T1000 (cell line): ENCODE data around the gene CEP55.
"Not testable (repeated sequence)": the region's sequence is repeated elsewhere in the genome, so short reads cannot be mapped to it uniquely, and the experiment has no call there.

ENCODE experiments used
- DNase-seq: peaks from one replicate; lab custom pipeline; 2025; ENCODE audit warnings: mixed read lengths; lab: John Stamatoyannopoulos, UW

The CEP55 gene

DNA sequence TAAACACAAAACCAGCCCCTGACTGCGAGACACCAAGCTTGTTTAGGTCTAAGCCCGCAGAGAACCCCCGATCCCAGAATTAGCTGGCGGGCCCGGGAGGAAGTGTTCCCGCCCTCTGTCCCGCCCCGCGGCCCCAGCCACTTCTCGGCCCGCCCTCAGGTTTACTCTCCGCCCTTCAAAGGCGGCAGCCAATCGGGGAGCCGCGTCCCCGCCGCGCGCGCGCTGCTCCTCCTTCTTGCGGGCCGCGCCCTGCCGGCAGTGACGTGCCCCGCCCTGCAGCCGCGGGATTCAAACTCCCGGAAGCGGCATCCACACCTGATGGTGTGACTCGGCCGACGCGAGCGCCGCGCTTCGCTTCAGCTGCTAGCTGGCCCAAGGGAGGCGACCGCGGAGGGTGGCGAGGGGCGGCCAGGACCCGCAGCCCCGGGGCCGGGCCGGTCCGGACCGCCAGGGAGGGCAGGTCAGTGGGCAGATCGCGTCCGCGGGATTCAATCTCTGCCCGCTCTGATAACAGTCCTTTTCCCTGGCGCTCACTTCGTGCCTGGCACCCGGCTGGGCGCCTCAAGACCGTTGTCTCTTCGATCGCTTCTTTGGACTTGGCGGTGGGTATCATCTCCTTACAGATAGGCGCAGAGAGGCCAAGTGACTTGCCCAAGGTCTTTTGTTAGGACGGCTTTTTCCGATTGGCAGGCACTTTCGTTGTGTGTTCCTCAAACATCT, at the start of gene CEP55:
CEP55 (plus strand) TSS at position 291 of the 720 bp plus-strand sequence. CDS start 3,440 bp downstream, outside the sequence.
- DNase-seq, result peak; percentile 93

DNA sequence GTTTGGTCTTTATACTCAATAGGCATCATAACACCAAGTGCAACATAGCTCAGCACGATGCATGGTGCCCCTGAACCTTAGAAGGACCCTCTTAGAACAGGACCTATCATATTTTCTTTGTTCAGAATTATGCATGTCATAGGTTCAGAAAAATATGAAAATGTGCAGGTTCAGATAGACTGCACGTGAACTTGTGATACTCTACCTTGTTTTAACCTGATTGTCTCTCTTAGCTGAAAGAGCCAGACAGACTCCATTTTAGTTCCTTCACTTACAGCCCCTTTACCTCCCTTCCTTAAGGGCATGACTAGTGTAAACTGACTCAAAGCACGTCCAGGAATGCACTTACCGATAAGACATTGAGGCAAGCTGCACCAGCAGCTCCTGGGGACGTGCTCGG, 49.4 kb upstream of the CEP55 start:
- DNase-seq, result no peak

DNA sequence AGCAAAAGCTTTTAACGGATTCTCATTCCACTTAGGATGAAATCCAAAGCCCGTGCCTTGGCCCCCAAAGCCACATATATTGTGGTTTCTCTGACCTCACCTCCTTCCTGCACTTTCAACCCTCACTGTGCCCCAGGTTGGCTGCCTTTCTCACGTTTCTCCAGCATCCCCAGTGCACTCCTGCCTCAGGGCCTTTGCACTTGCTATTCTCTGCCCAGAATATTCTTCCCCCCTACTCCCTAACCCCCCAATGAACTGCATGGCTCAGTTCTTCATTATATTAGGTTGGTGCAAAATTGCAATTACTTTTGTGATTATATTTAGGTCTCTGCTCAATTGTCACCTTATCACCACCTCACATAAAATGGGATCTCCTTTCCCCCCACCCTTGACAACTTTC, 48.4 kb upstream of the CEP55 start:
- no peak for DNase-seq

DNA sequence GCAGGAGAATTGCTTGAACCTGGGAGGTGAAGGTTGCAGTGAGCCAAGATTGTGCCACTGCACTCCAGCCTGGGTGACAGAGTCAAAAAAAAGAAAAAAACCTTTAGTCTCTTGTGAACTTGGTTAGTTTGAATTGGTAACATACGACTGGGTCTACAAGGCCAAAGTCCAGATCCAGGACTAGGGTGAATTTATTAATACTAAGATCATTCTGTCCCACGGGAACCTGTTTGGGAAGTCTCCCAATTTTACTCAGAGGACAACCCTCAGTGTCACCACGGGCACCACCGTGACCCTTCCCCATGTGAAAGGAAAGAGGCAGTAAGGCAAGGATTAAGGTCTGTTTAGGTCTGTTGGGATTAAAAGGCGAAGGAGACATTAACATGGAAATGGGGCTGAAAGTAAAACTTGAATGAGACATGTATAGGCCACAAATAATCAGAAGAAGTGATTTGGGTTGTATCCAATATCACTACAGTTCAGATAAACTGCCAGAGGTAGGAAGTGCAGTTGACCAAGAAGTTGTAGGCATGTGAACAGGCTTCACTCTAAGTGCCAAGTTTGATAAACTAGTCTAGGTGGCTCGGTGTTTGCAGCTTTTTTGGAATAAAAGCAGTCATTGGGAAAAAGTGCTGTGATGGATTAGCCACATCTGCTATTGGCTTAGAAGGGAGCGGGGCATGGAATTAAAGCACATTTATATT, 45.0 kb upstream of the CEP55 start:
- DNase-seq, result no peak

DNA sequence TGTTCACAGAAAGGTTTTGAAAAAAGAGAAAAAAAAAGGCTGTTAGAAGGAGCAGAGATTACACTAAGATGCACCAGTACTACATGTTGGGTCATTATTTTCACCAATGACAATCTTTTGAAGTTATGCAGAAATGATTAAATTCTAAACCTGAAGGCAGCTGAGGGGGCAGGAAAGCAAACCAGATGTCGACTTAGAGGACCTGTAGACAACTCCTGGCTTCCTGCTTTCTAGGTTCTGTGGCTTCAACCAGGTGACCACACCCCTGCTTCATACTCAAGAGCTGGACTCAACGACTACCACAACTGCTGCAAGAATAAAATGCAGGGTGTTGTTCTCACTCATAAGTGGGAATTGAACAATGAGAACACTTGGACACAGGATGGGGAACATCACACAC, 44.3 kb upstream of the CEP55 start:
- no peak for DNase-seq

DNA sequence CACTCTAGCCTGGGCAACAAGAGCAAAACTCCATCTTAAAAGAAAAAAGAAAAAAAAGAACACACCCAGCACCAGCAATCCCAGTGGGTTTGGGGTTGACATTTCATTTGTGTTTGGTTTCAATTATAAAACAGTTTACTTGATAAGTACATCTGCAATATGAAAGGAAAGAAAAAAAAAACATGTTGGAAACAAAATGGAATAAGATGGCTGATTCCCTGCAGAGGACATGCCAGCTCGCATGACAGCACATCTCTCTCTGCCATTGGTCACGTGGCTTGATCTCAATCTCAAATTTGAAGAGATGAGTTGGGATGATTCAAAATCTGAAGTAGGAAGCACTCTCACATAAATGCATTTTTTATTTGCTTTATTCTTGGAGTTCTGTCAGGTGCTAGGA, 42.3 kb upstream of the CEP55 start:
- no peak for DNase-seq

DNA sequence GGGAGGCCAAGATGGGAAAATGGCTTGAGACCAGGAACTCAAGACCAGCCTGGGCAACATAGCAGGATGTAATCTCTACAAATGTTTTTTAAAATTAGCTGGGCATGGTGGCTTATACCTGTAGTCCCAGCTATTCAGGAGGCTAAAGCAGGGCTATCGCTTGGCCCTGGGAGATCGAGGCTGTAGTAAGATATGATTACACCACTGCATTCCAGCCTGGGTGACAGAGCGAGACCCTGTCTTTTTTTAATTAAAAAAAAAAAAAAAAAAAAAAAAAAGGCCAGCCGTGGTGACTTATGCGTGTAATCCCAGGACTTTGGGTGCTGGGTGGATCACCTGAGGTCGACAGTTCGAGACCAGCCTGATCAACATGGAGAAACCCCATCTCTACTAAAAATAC, 41.7 kb upstream of the CEP55 start:
- DNase-seq, result no peak

DNA sequence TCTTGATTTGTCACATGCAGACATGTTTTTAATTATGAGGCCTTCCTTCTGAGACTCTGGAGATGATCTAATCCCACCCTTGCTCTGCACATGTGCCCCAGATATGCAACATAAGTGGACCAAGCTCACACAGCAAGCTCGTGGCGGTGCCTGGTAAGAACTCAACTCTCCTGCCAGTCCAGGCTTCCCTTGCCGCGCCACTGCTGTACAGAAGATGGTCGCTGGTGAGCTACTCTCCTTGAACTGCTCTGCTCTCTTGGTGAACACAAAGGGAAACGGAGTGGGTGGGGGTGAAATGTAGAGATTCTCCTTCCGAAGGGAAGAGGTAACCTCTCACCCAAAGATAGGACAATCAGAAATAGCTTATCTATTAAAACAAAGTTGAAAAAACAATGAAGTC, 39.9 kb upstream of the CEP55 start:
- DNase-seq, result no peak

DNA sequence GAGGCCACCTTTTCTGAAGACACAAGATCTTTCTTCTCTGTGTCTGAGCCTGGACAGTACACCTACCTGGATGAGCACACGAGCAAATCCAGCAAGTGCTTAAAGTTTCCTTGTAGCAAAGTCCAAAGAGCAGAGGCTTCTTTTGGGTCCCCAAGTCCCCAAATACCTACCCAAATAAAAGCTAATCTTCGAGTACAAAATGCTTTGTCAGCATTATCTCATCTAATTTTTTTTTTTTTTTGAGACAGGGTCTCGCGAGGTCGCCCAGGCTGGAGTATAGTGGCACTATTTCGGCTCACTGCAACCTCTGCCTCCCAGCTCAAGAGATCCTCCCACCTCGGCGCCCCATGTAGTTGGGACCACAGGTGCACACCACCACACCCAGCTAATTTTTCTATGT, 38.9 kb upstream of the CEP55 start:
- DNase-seq, result no peak

DNA sequence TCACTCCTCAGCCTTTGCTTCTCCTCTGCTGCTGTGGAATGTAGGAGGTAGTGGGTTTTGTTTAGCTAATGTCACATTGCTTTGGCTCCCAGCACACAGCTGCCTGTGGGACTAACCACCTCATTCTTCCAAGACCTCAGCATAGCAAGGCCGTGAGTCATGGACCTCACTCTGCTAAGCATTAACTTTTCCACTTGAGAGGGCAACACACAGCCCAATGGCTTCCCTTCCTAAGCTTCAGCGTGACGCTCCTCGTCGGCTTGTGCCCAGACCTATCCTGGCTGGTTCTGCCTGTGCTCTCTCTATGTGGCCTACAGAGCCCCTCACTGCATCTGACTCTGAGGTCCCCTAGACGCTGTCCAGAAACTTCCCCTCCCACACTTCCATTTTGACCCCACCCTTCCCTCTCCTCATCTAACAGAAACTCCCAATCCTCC, 37.6 kb upstream of the CEP55 start:
- peak; percentile 92 for DNase-seq

DNA sequence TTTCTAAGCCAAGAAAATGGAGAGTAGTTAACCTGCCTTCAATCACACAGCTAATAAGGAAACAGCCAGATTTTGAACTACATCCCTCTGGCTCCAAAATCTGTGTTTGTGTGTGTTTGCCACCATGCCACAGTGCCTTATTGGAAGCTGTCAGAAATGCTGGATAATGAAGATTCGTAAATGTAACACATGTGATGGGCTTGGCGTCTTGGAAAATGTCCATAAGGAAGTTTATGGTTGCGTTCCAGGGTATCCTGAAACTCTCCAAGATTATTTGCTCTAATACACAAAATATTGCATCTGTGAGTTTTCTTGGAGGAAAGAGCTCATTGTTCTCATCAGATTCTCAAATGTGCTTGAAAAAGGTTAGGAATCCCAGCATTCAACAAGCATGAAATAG, 36.9 kb upstream of the CEP55 start:
- DNase-seq, result no peak

DNA sequence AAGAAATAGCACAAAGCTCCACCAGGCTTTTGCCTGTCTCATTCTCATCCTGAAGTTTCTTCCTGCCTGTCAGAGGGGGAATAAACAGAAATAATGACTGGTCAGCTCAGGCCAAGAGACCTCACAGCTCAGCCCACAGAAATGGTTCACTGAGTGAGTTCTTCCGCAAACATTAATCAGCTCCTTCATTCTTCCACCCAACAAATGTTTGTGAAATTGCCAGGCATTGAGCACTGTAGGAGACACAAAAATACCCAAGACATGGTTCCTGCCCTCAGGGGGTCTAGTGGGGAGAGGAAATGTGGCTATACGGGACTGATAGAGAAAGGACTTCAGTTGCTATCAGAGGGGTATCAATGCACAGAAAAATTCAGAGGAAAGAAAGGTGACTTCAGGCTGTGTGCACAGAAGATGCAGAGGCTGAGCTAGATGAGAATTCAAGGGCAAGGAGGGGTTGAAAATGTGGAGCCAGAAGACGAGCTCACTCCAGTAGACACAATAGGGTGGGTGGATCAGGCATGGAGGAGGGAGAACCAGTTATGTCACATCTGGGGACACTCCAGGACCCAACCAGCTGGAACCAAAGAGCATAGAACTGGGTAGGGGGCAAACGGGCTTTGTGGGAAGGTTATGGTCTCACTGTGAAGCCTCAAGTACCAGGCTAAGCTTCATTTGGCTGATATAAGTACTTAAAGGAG, 35.2 kb upstream of the CEP55 start:
- DNase-seq, result no peak

DNA sequence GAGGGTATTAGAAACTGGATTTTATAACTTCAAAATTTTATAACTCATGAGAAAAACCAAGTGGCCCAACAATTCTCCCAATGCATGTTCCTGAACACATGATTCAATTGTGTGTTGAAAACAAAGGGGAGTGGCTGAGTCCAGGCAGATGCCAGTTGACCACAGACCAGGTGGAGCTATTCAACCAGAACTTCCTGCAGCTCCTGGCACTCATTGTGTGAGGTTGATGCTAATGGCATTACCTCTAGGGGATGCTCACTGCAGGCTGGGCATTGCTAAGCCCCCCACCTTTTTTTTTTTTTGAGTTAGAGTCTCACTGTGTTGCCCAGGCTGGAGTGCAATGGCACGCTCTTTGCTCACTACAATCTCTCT, 34.6 kb upstream of the CEP55 start:
- no peak for DNase-seq

DNA sequence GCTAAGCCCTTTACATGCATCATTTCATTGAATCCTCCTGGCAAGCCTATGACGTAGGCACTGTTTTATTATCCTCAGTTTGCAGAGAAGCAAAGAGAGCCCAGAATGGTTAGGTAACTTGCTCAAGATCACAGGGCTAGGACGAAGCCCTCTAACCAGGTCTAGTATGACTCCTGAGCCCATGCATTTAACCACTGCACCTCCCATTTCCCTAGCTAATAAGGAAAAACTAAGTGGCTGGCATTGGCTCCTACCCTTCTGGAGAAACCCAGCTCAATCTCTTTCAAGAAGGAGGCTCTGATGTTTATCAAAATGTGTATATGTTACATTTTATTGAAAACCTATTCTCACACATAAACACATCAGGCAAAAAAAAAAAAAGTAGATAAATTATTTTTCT, 34.0 kb upstream of the CEP55 start:
- no peak for DNase-seq

DNA sequence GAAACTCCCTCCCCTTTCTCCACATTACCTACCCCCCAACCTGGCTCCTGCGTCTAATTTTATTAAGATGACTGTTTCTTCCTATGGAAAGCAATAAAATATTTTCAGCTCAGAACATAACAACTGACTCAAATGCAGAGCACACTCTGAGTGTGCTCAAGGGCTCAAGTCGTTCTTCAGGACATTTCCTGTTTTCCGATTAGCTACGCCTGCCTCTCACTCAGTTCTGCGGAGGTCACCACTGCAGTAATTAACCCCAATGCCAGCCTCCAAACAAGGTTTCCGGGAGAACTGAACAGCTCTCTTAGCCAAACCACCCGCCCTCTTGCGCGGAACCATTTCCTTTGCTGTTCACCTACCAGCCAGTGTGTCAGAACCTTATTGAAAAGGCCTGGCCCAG, 33.5 kb upstream of the CEP55 start:
- DNase-seq, result peak; percentile 34

DNA sequence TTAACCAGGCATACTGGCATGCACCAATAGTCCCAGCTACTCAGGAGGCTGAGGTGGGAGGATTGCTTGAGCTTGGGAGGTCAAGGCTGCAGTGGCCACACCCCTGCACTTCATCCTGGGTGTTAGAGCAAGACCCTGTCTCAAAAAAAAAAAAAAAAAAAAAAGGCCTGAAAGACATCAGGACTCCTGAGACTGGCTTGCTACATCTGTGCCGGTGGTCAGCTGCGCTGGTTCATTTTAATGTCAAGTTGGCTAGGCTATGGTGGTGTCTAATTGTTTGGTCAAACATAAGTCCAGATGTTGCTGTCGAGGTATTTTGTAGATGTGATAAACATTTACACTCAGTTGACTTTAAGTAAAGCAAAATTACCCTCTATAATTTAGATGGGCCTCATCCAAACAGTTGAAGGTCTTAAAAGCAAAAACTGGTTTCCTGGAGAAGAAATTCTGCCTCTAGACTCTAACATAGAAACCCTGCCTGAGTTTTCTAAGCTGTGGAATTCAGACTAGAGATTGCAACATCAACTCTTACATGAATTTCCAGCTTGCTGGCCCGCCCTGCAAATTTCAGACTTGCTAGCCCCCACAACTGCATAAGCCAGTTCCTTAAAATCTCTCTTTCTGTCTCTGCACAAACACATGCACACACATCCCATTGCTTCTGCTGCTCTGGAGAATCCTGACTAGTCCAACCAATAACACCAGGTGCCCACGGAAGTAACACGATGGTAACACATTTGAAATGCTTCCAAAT, 32.5 kb upstream of the CEP55 start:
- DNase-seq, result no peak

DNA sequence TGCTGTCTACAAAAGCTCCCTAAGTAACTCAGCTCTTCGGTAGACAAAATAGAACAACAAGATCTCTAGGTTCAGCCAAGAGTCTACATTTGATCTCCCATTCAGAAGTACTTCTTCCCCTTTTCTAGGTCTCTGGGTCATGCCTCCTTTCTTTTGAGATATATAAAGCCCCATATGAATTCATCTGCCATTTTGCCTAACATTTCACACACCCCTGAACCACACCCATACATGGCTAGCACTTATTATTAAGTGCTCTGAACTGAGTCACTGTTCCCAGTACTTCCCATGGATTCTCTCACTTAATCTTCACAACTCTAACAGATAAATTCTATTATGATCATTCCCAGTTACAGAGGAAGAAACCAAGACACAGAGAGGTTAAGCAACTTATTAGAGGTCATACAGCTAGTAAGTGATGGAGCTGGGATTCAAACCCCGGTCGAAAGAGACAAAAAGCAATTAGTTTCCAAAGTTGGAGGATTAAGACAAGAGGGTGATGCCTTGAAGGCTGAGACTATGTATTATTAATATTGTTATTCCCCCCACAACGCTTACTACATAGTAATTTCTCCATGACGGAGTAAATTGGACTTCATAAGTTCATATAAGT, 31.5 kb upstream of the CEP55 start:
- no peak for DNase-seq

DNA sequence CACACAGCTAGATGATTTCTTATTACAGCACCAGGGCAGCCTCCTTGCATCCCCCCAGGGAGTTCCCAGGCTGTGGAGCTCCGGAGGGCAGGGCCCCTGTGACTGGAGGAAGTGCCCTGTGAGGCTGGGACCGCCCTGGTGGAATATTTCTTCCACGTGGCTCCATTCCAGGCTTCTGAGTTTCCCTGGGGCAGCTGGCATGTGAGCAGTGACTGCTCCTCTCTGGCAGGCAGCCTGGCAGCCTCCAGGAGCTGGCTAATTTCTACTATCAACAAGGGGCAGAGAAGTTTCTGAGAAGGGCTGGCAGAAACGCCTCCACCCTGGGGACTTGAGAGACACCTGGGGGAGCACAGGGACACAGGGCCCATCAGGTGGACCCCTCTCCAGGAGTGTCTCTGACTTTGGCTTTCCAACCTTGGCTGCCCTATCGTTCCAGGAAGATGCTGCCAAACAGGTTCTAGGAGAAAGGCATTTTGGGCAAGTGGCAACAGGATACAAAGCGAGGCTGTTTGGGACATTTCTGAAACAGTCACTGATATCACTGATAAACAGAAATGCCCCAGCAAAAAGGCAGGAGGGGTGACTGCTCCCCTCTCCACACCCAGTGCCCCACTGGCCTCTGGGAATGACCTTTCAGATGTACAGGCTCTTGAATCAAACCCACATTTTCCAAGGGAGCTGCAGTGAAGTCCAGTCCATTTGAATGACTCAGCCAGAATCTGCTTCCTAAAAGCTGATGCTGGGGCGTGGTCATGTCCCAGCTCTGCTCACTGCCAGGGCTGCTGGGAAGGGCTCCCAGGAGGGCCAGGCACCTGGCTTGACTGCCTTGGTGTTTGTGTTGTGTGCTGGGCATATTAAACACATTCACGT, 30.4 kb upstream of the CEP55 start:
- peak; percentile 97 for DNase-seq

DNA sequence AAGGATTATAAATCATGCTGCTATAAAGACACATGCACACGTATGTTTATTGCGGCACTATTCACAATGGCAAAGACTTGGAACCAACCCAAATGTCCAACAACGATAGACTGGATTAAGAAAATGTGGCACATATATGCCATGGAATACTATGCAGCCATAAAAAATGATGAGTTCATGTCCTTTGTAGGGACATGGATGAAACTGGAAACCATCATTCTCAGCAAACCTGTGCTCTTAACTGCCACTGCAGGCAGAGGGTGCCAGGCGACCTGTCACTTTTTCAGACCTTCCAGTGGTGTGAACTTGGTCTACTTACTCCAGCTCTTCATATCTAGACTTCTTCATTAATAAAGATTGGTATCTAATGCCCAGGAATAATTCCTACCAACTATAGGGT, 28.8 kb upstream of the CEP55 start:
- not testable (repeated sequence) for DNase-seq

DNA sequence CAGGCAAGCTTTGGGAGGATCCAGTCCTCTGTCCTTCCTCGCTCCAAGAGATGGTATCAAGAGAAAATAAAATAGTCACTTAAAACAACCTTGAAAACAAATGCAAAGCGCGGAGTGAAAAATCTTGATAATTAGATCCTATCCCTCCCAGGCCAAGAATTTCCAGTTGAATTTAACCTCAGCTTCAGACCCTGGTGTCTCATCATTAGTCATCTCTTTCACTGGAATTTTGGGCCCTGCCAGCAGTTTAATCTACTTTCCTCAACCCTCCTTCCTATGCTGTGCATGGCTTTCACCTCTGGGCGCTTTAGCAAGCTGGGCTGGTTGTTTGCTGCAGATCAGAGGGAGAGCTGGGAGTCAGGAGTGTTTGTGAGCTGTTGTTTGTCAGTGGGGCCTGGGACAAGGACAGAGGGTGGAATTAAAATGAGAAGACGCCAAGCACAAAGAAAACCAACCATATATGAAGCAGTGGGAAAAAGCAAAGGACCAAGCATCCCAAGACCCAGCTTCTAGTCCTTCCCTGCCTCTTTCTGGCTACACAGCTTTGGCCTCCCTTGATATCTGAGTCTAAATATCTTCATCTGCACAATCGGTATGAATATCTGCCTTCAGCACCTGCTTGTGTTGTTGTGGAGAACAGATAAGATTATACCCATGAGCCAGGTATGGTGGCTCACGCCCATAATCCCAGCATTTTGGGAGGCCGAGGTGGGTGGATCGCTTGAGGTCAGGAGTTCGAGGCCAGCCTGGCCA, 27.8 kb upstream of the CEP55 start:
- DNase-seq, result peak; percentile 61
